ENCODE results near the gene ZAP70.

The ZAP70 gene

GRCh38 chr2:97747716-97748115 is 34.3 kb downstream of the ZAP70 start:
- DNase-seq (ENCODE audit: low read depth in 1 of 2, low spot score in 1 of 2): no peak

- DNase-seq (ENCODE audit: low read depth in 1 of 2, low spot score in 1 of 2): no peak
Observed at GRCh38 chr2:97749581-97749980, 36.2 kb downstream of the ZAP70 start.

DNA sequence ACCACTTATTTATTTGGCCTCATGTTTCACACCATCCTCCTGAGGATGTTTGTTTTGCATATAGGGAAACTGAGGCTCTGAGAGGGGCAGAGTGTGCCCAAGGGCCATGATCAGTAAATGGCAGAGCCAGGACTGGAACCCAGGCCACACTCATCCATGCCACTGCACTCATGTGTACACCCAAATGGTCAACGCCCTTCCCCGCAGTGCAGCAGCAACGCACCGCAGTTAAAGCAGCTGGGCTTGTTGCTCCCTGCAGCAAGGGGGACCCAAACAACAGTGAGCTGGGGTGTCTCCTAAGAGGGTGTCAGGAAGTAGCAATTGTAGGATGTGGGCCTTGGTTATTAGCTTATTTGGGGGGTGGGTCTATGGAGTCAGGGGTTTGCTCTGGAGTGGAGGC is 36.6 kb downstream of the ZAP70 start:
- DNase-seq (ENCODE audit: low read depth in 1 of 2, low spot score in 1 of 2): no peak

DNA sequence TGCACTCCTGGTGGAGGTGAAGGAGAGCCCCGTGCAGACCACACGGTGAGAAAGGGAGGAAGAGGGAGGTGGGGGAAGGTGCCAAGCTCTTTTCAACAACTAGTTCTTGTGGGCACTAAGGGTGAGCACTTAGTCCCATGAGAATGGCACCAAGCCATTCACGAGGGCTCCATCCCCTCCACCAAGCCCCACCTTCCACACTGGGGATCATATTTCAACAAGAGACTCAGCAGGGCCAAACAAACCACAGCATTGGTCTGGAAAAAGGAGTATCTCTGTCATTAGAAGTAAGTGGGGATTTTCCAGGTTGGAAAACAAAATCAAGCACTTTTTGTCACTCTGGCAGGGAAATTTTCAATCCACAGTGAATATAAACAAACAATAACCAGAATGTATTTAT is 38.4 kb downstream of the ZAP70 start:
- no peak for DNase-seq (ENCODE audit: low read depth in 1 of 2, low spot score in 1 of 2)

- no peak for DNase-seq (ENCODE audit: low read depth in 1 of 2, low spot score in 1 of 2)
Observed at GRCh38 chr2:97752342-97753334, 39.3 kb downstream of the ZAP70 start.

DNA sequence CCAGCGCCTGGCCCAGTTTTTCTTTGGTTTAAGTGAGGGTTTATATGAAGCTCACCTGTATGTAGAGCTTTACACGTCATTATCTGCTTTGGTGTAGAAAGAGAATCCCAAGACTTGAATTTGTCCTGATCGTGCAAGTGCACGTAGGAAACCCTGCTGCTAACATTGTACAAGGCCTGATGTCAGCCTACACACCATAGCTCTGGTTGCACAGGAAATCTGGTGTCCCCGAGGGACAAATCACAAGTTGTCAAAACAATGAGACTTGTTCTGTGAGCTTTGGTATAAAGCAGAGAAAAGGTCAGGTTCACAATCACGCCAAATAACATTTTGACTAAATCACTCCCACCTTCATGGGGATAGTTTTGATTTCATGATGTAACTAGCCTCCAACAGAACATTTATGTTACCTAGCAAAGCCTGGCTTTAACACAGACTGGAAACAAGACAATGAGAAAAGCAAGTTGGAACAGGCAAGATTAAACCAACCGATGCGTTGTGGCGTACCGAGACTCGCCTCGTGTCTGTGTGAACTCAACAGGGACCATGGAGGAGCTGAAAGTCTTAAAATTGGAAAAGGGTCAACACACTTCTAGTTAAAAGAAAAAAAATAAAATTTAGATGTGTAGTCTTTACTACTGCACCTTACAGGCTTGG is 41.4 kb downstream of the ZAP70 start:
- DNase-seq (ENCODE audit: low read depth in 1 of 2, low spot score in 1 of 2): no peak

GRCh38 chr2:97755491-97755890 is 42.1 kb downstream of the ZAP70 start:
- DNase-seq (ENCODE audit: low read depth in 1 of 2, low spot score in 1 of 2): no peak

- DNase-seq (ENCODE audit: low read depth in 1 of 2, low spot score in 1 of 2): no peak
Observed at GRCh38 chr2:97757062-97757461, 43.7 kb downstream of the ZAP70 start.

DNA sequence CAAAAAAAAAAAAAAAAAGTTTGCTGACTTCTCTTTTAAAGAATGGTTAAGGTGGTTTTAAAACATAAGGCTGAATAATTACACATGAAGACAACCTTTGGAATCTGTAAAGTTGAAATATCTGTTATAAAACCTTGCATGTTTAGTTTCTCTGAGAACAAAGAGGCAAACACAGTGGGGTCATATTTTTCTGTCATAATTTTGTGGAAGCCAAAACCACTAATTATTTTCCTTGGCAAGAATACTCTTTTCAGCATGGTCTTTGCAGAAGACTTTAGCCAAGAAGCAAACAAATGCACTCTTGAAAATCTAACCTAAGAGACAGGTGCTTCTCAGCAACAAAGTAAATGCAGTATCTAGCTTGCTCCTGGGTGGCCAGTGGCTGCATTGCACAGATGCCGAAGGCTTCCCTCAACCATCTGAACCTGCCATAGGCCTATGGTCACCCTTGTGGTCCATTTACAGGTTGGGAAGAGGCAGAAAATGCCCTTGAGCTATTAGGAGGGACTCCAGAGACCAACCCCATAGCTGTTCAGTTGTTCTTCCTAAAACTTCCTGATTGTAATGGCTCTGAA is 44.8 kb downstream of the ZAP70 start:
- DNase-seq (ENCODE audit: low read depth in 1 of 2, low spot score in 1 of 2): no peak

DNA sequence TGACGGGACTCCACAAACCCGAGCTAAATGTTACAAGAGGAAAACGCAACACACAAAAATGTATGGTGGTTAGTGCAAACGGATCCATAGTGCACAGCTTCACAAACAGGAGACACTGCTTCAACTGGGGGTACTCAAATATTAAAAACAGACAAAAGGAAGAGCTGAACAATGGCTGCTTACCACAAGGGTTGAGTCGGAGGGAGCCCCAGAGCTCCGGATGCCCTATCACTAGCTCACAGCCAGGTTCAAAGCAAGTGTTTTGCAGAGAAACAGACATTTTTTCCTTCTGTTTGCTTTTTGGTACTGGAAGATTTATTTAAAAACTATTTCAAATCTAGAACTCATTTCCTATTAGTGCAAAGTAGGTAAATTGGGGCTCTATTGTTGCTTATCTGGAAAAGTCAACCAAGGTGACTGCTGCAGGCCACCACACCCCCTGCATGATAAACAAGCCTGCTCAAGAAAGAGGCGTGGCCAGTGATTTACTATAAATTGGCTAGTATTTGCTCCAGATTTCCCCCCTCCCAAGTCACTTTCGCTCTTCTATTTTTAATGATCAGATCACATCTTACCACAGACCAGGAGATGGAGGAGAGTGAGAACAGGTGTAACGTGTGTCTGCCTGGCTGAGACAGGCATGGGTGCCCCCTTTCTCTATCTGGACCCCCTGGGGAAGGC is 46.5 kb downstream of the ZAP70 start:
- DNase-seq (ENCODE audit: low read depth in 1 of 2, low spot score in 1 of 2): no peak

GRCh38 chr2:97760480-97761049 is 47.2 kb downstream of the ZAP70 start:
- DNase-seq (ENCODE audit: low read depth in 1 of 2, low spot score in 1 of 2): no peak

- DNase-seq (ENCODE audit: low read depth in 1 of 2, low spot score in 1 of 2): peak in 1 of 2 donors; percentile 24
Observed at GRCh38 chr2:97761192-97761591, 47.8 kb downstream of the ZAP70 start.

DNA sequence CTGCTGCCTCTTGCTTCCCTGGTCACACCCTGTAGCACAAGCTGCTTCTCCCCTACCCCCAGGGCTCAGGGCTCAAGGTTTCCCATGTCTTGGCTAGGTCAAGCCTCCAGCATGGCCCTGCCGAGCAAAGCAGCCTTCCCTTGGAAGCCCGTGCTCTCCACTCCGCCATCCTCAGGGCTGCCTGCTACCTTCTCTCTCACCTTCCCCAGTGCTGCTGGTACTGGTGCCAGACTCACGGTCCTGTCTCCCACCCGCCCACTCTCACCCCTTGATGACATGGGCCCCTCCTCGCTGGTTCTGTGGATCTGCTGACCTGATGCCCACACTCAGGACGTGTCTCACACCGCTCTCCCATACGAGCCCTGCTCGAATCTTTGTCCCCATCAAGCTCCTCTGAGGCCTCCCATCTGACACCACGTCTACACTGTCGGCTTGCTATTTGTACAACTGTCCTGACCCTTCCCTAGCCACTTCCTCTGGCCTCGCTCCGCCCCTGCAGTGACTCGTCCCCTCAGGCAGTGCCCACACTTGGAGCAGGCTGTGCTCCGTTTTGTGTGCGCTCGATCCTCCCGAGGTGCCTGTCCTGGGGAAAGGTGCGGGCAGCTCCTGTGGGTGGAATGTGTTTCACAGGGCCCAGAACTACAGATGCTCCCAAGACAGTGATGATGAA is 49.9 kb downstream of the ZAP70 start:
- DNase-seq (ENCODE audit: low read depth in 1 of 2, low spot score in 1 of 2): no peak

- no peak for DNase-seq (ENCODE audit: low read depth in 1 of 2, low spot score in 1 of 2)
Observed at GRCh38 chr2:97764559-97765263, 51.3 kb downstream of the ZAP70 start.

GRCh38 chr2:97765933-97766332 is 52.6 kb downstream of the ZAP70 start:
- DNase-seq (ENCODE audit: low read depth in 1 of 2, low spot score in 1 of 2): no peak

GRCh38 chr2:97766567-97766966 is 53.2 kb downstream of the ZAP70 start:
- no peak for DNase-seq (ENCODE audit: low read depth in 1 of 2, low spot score in 1 of 2)

- no peak for DNase-seq (ENCODE audit: low read depth in 1 of 2, low spot score in 1 of 2)
Observed at GRCh38 chr2:97769308-97769707, 55.9 kb downstream of the ZAP70 start.

GRCh38 chr2:97769711-97770110 is 56.3 kb downstream of the ZAP70 start:
- DNase-seq (ENCODE audit: low read depth in 1 of 2, low spot score in 1 of 2): no peak

GRCh38 chr2:97770445-97770844 is 57.1 kb downstream of the ZAP70 start:
- DNase-seq (ENCODE audit: low read depth in 1 of 2, low spot score in 1 of 2): no peak

DNA sequence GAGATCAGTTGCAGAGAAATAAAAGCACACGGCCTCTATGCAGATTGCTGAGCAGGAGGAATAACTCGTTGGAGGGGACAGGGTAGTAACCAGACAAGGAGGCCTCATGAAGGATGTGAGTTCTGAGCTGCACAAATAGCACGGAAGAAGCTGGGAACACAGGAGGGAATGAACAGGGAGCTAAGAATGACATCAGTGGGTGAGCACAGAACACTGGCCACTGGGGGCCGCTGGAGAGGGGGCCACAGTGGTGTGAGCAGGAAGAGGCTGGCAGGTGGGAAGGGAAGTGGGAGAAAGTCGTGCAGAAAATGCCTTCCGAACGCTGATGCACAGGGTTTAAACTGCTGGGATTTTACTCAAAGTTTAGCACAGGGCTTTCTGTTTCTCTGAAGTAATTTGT is 61.0 kb downstream of the ZAP70 start:
- no peak for DNase-seq (ENCODE audit: low read depth in 1 of 2, low spot score in 1 of 2)

Data from stimulated activated CD4-positive, alpha-beta T cell treated with anti-CD3 and anti-CD28 coated beads, Interleukin-15, amount 100 ng/mL, for 1 hour (primary cell).